ENCODE data around the gene COBLL1.

DNA sequence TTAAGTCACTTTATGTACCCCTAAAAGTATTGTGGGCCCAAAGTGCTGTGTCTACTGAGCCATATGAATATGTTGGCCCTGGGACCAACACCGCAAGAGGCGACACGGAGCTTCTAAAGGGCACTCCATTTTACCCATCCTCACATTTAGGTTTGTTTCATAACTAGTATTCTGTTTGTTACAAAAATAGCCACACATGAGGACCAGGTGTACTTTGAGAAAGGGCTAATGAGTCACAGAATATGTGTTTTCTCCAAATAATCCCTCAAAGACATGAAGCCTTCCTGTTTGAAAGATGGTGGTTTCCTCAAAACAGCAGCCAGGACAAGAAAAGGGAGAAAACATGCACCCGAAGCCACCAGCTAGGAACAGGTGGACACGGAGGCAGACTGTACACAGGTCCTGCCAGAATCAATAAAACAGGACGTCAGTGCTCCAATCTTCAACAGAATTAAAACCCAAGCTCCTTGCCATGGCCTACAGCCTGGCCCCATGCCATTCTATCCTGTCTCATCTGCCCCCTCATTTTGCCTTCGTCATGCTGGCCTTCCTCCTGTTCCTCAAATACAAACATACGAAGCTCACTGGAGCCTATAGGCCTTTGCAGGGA is 198.6 kb downstream of the COBLL1 start:
- no peak for TF ChIP-seq ZNF777 (tag by site-specific recombination; IDR thresholded peaks at IDR 0.05; ENCODE audit: borderline replicate concordance)
- TF ChIP-seq, protein P1, sequence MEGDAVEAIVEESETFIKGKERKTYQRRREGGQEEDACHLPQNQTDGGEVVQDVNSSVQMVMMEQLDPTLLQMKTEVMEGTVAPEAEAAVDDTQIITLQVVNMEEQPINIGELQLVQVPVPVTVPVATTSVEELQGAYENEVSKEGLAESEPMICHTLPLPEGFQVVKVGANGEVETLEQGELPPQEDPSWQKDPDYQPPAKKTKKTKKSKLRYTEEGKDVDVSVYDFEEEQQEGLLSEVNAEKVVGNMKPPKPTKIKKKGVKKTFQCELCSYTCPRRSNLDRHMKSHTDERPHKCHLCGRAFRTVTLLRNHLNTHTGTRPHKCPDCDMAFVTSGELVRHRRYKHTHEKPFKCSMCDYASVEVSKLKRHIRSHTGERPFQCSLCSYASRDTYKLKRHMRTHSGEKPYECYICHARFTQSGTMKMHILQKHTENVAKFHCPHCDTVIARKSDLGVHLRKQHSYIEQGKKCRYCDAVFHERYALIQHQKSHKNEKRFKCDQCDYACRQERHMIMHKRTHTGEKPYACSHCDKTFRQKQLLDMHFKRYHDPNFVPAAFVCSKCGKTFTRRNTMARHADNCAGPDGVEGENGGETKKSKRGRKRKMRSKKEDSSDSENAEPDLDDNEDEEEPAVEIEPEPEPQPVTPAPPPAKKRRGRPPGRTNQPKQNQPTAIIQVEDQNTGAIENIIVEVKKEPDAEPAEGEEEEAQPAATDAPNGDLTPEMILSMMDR (tag by site-specific recombination; IDR thresholded peaks at IDR 0.05), result no peak
- TF ChIP-seq GLIS2 (tag by site-specific recombination; IDR thresholded peaks at IDR 0.05), result no peak
- TF ChIP-seq RBAK (tag by site-specific recombination; IDR thresholded peaks at IDR 0.05), result no peak
- no peak for TF ChIP-seq YY1 (tag by site-specific recombination; IDR thresholded peaks at IDR 0.05)
- no peak for TF ChIP-seq ZNF140 (tag by site-specific recombination; IDR thresholded peaks at IDR 0.05)
- no peak for TF ChIP-seq ZNF658 (tag by site-specific recombination; IDR thresholded peaks at IDR 0.05)
- TF ChIP-seq ZNF600 (tag by site-specific recombination; IDR thresholded peaks at IDR 0.05), result no peak

Measured in HEK293 (cell line).